HG03045 (cell line): Measurements from ENCODE around the gene DNAH3.

Experiments
- ATAC-seq: cut with Tn5 transposase; IDR thresholded peaks from one replicate; pipeline ENCODE4 v1.9.1; 2021; ENCODE audit warnings: mild to moderate bottlenecking, moderate library complexity; ENCODE audit not compliant: unreplicated experiment

DNAH3 gene

DNA sequence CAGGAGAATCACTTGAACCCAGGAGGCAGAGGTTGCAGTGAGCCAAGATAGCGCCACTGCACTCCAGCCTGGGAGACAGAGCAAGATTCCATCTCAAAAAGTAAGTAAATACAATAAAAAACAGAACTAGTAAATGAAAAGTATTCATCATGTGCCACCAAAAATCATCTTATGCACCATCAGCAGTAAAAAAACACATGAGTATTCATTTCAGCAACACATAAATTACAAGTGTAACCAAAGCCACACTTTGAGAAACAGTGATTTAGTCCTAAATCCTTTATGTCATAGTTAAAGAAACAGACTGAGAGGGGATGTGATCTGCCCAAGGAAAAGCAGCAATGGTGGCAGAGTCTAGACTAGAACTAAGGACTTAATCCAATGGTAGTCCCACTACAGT lies 263.4 kb downstream of the DNAH3 start:
- no peak for ATAC-seq

DNA sequence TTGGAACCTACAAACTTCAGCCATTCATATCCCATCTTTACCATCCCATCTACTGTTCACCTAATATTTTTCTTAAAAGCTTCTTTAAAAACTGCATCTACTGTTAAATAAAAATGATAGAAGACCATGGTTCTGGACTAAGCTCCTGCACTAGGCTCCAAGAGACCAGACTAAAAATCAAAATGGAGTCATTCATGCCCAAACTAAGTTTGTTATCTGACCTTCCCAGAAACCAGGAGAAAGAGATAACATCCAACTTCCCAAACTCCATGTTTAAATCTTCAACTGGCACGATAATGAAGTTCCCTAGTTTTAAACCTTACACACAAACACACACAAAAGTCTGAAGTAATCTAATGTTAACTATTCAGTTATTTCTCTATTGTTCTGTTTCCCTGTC lies 264.3 kb downstream of the DNAH3 start:
- ATAC-seq: no peak

GRCh38 chr16:20884240-20884556 lies 266.4 kb downstream of the DNAH3 start:
- ATAC-seq: no peak

DNA sequence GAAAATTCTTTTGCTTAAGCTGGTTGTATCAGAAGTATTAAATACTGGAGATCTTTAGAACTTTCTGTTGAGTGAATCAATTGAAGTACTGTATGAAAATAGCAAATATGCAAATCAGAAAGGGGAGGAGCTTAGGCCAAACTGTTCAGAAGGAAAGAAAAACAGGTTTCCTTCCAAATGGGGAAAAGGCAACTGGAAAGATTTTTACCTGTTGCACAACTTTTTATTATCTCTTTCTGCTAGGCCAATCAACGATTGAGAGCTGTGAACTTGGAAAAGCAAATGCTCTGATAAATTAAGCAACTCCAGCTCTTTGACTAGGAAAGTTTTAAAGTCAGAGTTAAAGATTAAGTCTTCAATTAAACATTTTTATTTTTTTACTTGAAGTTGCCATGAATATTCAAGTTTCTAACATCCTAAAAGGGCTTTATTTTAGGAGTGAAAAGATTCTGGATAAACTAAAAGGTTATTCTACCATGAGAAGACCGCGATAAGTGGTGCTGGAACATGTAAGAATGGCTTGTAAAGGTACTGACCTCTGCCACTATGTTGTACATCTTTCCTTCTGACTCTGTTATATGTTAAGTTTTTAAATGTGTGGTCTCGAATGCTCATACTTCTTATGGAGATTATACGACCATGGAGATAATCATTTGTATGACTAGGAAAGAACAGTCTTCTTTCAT lies 266.9 kb downstream of the DNAH3 start:
- no peak for ATAC-seq
